ENCODE data around the gene ZNF302.
A peak's percentile ranks its signal among the peaks of the same experiment; 100 is the strongest.
"Not testable (repeated sequence)": the region's sequence is repeated elsewhere in the genome, so short reads cannot be mapped to it uniquely, and the experiment has no call there.

ZNF302 gene

GRCh38 chr19:34678085-34678412 is 571 bp downstream of the ZNF302 start:
- no peak for DNase-seq (ENCODE audit: low read depth, low spot score)
- in situ Hi-C loops (cut with HindIII; ENCODE audit: low sequenced_read_pairs), result no loop called here
- H3K4me3 ChIP-seq (ENCODE audit: low read depth, low read length), result peak overlapping the region; percentile 70
- TF ChIP-seq CTCF (IDR thresholded peaks at IDR 0.05; ENCODE audit: low read depth, low read length), result no peak

GRCh38 chr19:34678421-34678820 is 943 bp downstream of the ZNF302 start:
- no peak for TF ChIP-seq CTCF (IDR thresholded peaks at IDR 0.05; ENCODE audit: low read depth, low read length)
- DNase-seq (ENCODE audit: low read depth, low spot score), result no peak
- H3K4me3 ChIP-seq (ENCODE audit: low read depth, low read length), result peak overlapping the region; percentile 70
- in situ Hi-C loops (cut with HindIII; ENCODE audit: low sequenced_read_pairs), result no loop called here

- DNase-seq (ENCODE audit: low read depth, low spot score), result no peak
- no peak overlapping the region for H3K4me3 ChIP-seq (ENCODE audit: low read depth, low read length)
- no peak for TF ChIP-seq CTCF (IDR thresholded peaks at IDR 0.05; ENCODE audit: low read depth, low read length)
- in situ Hi-C loops (cut with HindIII; ENCODE audit: low sequenced_read_pairs), result no loop called here
Observed at GRCh38 chr19:34681478-34681877, 4.0 kb downstream of the ZNF302 start.

DNA sequence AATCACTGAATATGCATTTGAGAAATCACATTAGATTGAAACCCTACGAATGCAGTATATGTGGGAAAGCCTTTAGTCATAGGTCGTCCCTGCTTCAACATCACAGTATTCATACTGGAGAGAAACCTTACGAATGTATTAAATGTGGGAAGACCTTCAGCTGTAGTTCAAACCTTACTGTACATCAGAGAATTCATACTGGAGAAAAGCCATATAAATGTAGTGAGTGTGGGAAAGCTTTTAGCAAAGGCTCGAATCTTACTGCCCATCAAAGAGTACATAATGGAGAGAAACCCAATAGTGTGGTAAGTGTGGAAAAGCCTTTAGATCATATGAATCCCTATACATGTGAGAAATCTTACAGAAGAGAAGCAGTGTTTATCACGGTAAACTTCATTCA is 7.8 kb downstream of the ZNF302 start:
- in situ Hi-C loops (cut with HindIII; ENCODE audit: low sequenced_read_pairs); DNase-seq (ENCODE audit: low read depth, low spot score); H3K4me3 ChIP-seq (ENCODE audit: low read depth, low read length): not testable (repeated sequence)

DNA sequence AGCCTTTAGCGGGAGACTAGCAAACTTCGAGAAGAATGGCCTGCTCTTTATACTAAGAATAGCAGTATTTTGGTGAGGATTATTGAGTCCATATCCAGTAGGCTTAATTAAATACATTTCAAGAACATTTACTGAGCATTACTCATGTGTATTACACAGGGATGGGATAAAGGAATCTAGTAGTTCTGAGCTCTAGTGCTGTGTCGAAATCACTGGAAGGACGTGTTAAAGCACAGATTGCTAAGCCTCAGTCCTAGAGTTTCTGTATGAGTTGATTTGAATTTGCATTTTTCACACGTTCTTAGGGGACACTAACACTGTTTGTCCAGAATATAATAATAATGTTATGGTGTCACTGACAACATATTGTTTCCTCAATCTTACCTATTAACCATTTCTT is 9.0 kb downstream of the ZNF302 start:
- no peak for TF ChIP-seq CTCF (IDR thresholded peaks at IDR 0.05; ENCODE audit: low read depth, low read length)
- no peak for DNase-seq (ENCODE audit: low read depth, low spot score)
- no peak overlapping the region for H3K4me3 ChIP-seq (ENCODE audit: low read depth, low read length)
- in situ Hi-C loops (cut with HindIII; ENCODE audit: low sequenced_read_pairs), result no loop called here

- TF ChIP-seq CTCF (IDR thresholded peaks at IDR 0.05; ENCODE audit: low read depth, low read length), result no peak
- no peak for DNase-seq (ENCODE audit: low read depth, low spot score)
- in situ Hi-C loops (cut with HindIII; ENCODE audit: low sequenced_read_pairs), result no loop called here
- H3K4me3 ChIP-seq (ENCODE audit: low read depth, low read length), result no peak overlapping the region
Observed at GRCh38 chr19:34687348-34687747, 9.9 kb downstream of the ZNF302 start.

- H3K4me3 ChIP-seq (ENCODE audit: low read depth, low read length), result no peak overlapping the region
- TF ChIP-seq CTCF (IDR thresholded peaks at IDR 0.05; ENCODE audit: low read depth, low read length), result no peak
- in situ Hi-C loops (cut with HindIII; ENCODE audit: low sequenced_read_pairs), result no loop called here
- DNase-seq (ENCODE audit: low read depth, low spot score), result no peak
Observed at GRCh38 chr19:34688592-34688991, 11.1 kb downstream of the ZNF302 start.
